Measurements from ENCODE around the gene TRMT1. TPM values are rescaled to one million over a fixed set of nuclear protein-coding genes. Genes with fewer than 3 reads are reported as not detected.
"Not testable (repeated sequence)": the region's sequence is repeated elsewhere in the genome, so short reads cannot be mapped to it uniquely, and the experiment has no call there.

Gene TRMT1
- total and polyA plus RNA-seq, 4 experiments from 2014 or later: 18.0 to 78.4 (median 47.8) TPM

- Histone ChIP-seq H3K36me3 (ENCODE audit: insufficient read depth, low read length) (peaks cover 5% of the 10 kb centered on the region), H3K27me3 (ENCODE audit: insufficient read depth, low read length) (no peaks in the 10 kb centered on the region), H3K9me3 (ENCODE audit: control insufficient read depth in 1 of 2, low read length in 2 of 2) (no peaks in the 10 kb centered on the region), H3K4me1 (ENCODE audit: insufficient read depth, low read length) (peaks cover 22% of the 10 kb centered on the region), H3K4me3 (ENCODE audit: low read length in 2 of 2) (peak overlapping the region; percentile 81 to 98), H3K27ac (ENCODE audit: low read depth, low read length) (peak overlapping the region; percentile 98)
- Mint-ChIP-seq H3K36me3 (peaks cover 20 to 46% of the 10 kb centered on the region in 2 donors), H3K27me3 (peaks cover 0 to 3% of the 10 kb centered on the region in 2 donors), H3K4me3 (peak overlapping the region; percentile 95 to 99 (median 99)), H3K27ac (peak overlapping the region; percentile 95 to 99 (median 98)), H3K4me1 (peaks cover 11 to 59% (median 24%) of the 10 kb centered on the region in 4 donors), H3K9me3 (peaks cover 0 to 24% (median 3%) of the 10 kb centered on the region in 8 donors)
- CTCF ChIA-PET (ENCODE audit: partially characterized antibody): interaction anchor here (1.2 to 2.1 kb wide), 7 partner anchors 11 to 128 kb away, joined by 4 to 12 read pairs (median 5); no protein-coding TSS in a partner anchor
- POLR2A ChIA-PET (ENCODE audit: partially characterized antibody): interaction anchor here (0.8 to 4.8 kb wide), 13 partner anchors 15 to 111 kb away, joined by 3 to 415 read pairs (median 5); partner anchors contain the start of genes NACC1 and TRMT1
- DNase-seq: peak in 1 of 5 donors; percentile 50
- intact Hi-C loops (cut with micrococcal nuclease): loop anchor here (1.0 to 5.0 kb wide), 9 partner anchors 35 to 931 kb away; partner anchors contain the start of genes JUNB and TRMT1
Measured at GRCh38 chr19:13150931-13151604, 34.5 kb upstream of the TRMT1 start.

- peaks cover 0 to 24% (median 3%) of the 10 kb centered on the region in 8 donors for H3K9me3 Mint-ChIP-seq
- intact Hi-C loops (cut with micrococcal nuclease): loop anchor here (1.0 to 5.0 kb wide), 8 partner anchors 34 to 932 kb away; partner anchors contain the start of genes JUNB and TRMT1
- ChIA-PET CTCF (ENCODE audit: partially characterized antibody) (interaction anchor here (0.6 to 2.1 kb wide), 13 partner anchors 11 to 173 kb away, joined by 3 to 12 read pairs (median 4); no protein-coding TSS in a partner anchor), POLR2A (ENCODE audit: partially characterized antibody) (interaction anchor here (0.6 to 4.8 kb wide), 17 partner anchors 16 to 260 kb away, joined by 3 to 415 read pairs (median 4); partner anchors contain the start of genes GCDH, NACC1 and TRMT1)
- peak within 1 kb of the TSS; percentile 95 to 99 (median 99) for H3K4me3 Mint-ChIP-seq
- peaks cover 17% of the 10 kb centered on the region for H3K4me1 ChIP-seq (ENCODE audit: insufficient read depth, low read length)
- H3K4me3 ChIP-seq (ENCODE audit: low read length in 2 of 2): peak within 1 kb of the TSS; percentile 81 to 98
- peaks cover 0 to 3% of the 10 kb centered on the region in 2 donors for H3K27me3 Mint-ChIP-seq
- peak within 1 kb of the TSS; percentile 98 for H3K27ac ChIP-seq (ENCODE audit: low read depth, low read length)
- peaks cover 5% of the 10 kb centered on the region for H3K36me3 ChIP-seq (ENCODE audit: insufficient read depth, low read length)
- DNase-seq: peak; percentile 90 to 96 (median 91)
- peaks cover 10 to 54% (median 22%) of the 10 kb centered on the region in 4 donors for H3K4me1 Mint-ChIP-seq
- H3K36me3 Mint-ChIP-seq: peaks cover 20 to 44% of the 10 kb centered on the region in 2 donors
- peak within 1 kb of the TSS; percentile 95 to 99 (median 98) for H3K27ac Mint-ChIP-seq
- H3K9me3 ChIP-seq (ENCODE audit: control insufficient read depth in 1 of 2, low read length in 2 of 2): no peaks in the 10 kb centered on the region
- H3K27me3 ChIP-seq (ENCODE audit: insufficient read depth, low read length): no peaks in the 10 kb centered on the region
Measured at GRCh38 chr19:13150187-13150930, 33.8 kb upstream of the TRMT1 start, which contains the start of the genes IER2 and STX10. IER2 (plus strand) TSS chr19:13150411; CDS start chr19:13153187, 2,776 bp downstream. STX10 (minus strand) TSS chr19:13150375; CDS start chr19:13150173, 202 bp downstream.

- DNase-seq: no peak
- H3K4me3 ChIP-seq (ENCODE audit: low read length in 2 of 2): peak overlapping the region; percentile 81 to 98
- Mint-ChIP-seq H3K4me3 (peak overlapping the region; percentile 95 to 99 (median 99)), H3K36me3 (peaks cover 17 to 38% of the 10 kb centered on the region in 2 donors), H3K4me1 (peaks cover 10 to 47% (median 22%) of the 10 kb centered on the region in 4 donors), H3K27me3 (peaks cover 0 to 3% of the 10 kb centered on the region in 2 donors), H3K9me3 (peaks cover 0 to 17% (median 3%) of the 10 kb centered on the region in 8 donors), H3K27ac (peak overlapping the region; percentile 95 to 99 (median 98))
- H3K27me3 ChIP-seq (ENCODE audit: insufficient read depth, low read length): no peaks in the 10 kb centered on the region
- CTCF ChIA-PET (ENCODE audit: partially characterized antibody): interaction anchor here (0.6 to 2.1 kb wide), 14 partner anchors 12 to 172 kb away, joined by 3 to 12 read pairs (median 4); no protein-coding TSS in a partner anchor
- intact Hi-C loops (cut with micrococcal nuclease): loop anchor here (1.0 to 5.0 kb wide), 8 partner anchors 33 to 933 kb away; partner anchors contain the start of genes JUNB and TRMT1
- POLR2A ChIA-PET (ENCODE audit: partially characterized antibody): interaction anchor here (0.6 to 4.8 kb wide), 14 partner anchors 16 to 259 kb away, joined by 3 to 415 read pairs (median 5); partner anchors contain the start of genes GCDH, NACC1 and TRMT1
- H3K9me3 ChIP-seq (ENCODE audit: control insufficient read depth in 1 of 2, low read length in 2 of 2): no peaks in the 10 kb centered on the region
- peak overlapping the region; percentile 98 for H3K27ac ChIP-seq (ENCODE audit: low read depth, low read length)
- H3K36me3 ChIP-seq (ENCODE audit: insufficient read depth, low read length): peaks cover 7% of the 10 kb centered on the region
- H3K4me1 ChIP-seq (ENCODE audit: insufficient read depth, low read length): peaks cover 17% of the 10 kb centered on the region
Measured at GRCh38 chr19:13149628-13150186, 33.2 kb upstream of the TRMT1 start.

- intact Hi-C loops (cut with micrococcal nuclease); H3K27me3 Mint-ChIP-seq; H3K27me3 ChIP-seq (ENCODE audit: insufficient read depth, low read length); H3K36me3 ChIP-seq (ENCODE audit: insufficient read depth, low read length); H3K9me3 ChIP-seq (ENCODE audit: control insufficient read depth in 1 of 2, low read length in 2 of 2); DNase-seq: not testable (repeated sequence)
- Histone ChIP-seq H3K4me1 (ENCODE audit: insufficient read depth, low read length) (peaks cover 17% of the 10 kb centered on the region), H3K27ac (ENCODE audit: low read depth, low read length) (peak overlapping the region; percentile 98), H3K4me3 (ENCODE audit: low read length in 2 of 2) (peak overlapping the region; percentile 81 to 98)
- Mint-ChIP-seq H3K27ac (peak overlapping the region in 6 of 7 donors; percentile 23 to 99 (median 82)), H3K9me3 (peaks cover 0 to 13% (median 3%) of the 10 kb centered on the region in 8 donors), H3K36me3 (peaks cover 11 to 33% of the 10 kb centered on the region in 2 donors), H3K4me1 (peaks cover 10 to 42% (median 22%) of the 10 kb centered on the region in 4 donors), H3K4me3 (peak overlapping the region; percentile 81 to 99 (median 89))
- ChIA-PET CTCF (ENCODE audit: partially characterized antibody) (interaction anchor here (0.6 to 2.1 kb wide), 8 partner anchors 13 to 172 kb away, joined by 3 to 12 read pairs (median 5); no protein-coding TSS in a partner anchor), POLR2A (ENCODE audit: partially characterized antibody) (interaction anchor here (0.9 to 4.8 kb wide), 10 partner anchors 16 to 259 kb away, joined by 3 to 415 read pairs (median 8); partner anchors contain the start of genes GCDH, NACC1 and TRMT1)
Measured at GRCh38 chr19:13149173-13149627, 32.7 kb upstream of the TRMT1 start.

GRCh38 chr19:13146763-13147563 is 30.4 kb upstream of the TRMT1 start:
- peaks cover 0 to 17% of the 10 kb centered on the region in 2 donors for H3K36me3 Mint-ChIP-seq
- intact Hi-C loops (cut with micrococcal nuclease): no loop called here
- H3K4me3 Mint-ChIP-seq: peak overlapping the region in 4 of 8 donors; percentile 24 to 59 (median 43)
- peak overlapping the region in 2 of 7 donors; percentile 75 to 81 for H3K27ac Mint-ChIP-seq
- peaks cover 17% of the 10 kb centered on the region for H3K4me1 ChIP-seq (ENCODE audit: insufficient read depth, low read length)
- H3K4me3 ChIP-seq (ENCODE audit: low read length in 2 of 2): no peak overlapping the region
- no peaks in the 10 kb centered on the region for H3K9me3 ChIP-seq (ENCODE audit: control insufficient read depth in 1 of 2, low read length in 2 of 2)
- H3K27me3 Mint-ChIP-seq: no peaks in the 10 kb centered on the region
- H3K36me3 ChIP-seq (ENCODE audit: insufficient read depth, low read length): peaks cover 12% of the 10 kb centered on the region
- DNase-seq: no peak
- H3K4me1 Mint-ChIP-seq: peaks cover 10 to 32% (median 21%) of the 10 kb centered on the region in 4 donors
- no peak overlapping the region for H3K27ac ChIP-seq (ENCODE audit: low read depth, low read length)
- ChIA-PET POLR2A (ENCODE audit: partially characterized antibody) (interaction anchor here (1.2 to 1.4 kb wide), 3 partner anchors 8 to 29 kb away, joined by 3 to 7 read pairs (median 5); no protein-coding TSS in a partner anchor), CTCF (ENCODE audit: partially characterized antibody) (interaction anchor here (0.9 to 1.7 kb wide), 2 partner anchors 48 to 85 kb away, joined by 3 to 8 read pairs; no protein-coding TSS in a partner anchor)
- no peaks in the 10 kb centered on the region for H3K27me3 ChIP-seq (ENCODE audit: insufficient read depth, low read length)
- peaks cover 0 to 2% (median 0%) of the 10 kb centered on the region in 8 donors for H3K9me3 Mint-ChIP-seq

Data from CD4-positive, alpha-beta memory T cell (primary cell).